ENCODE results near the gene ZEB1. TPM values are rescaled to one million over a fixed set of nuclear protein-coding genes. Genes with fewer than 3 reads are reported as not detected.
A peak's percentile ranks its signal among the peaks of the same experiment; 100 is the strongest.

Gene ZEB1
- total and polyA plus RNA-seq, 2 of the 4 experiments (the other 2 are of a cell fraction), result 23.7 to 108 TPM

GRCh38 chr10:31278279-31278941 is 40.6 kb upstream of the ZEB1 start:
- intact Hi-C loops (cut with micrococcal nuclease) (no loop called here), dilution Hi-C loops (cut with HindIII; ENCODE audit: low sequenced_read_pairs, unreplicated experiment) (no loop called here), in situ Hi-C loops (cut with MboI; ENCODE audit: low sequenced_read_pairs) (no loop called here)
- Histone ChIP-seq H4K8ac (ENCODE audit: low read depth in 2 of 2, low read length in 2 of 2) (no peak overlapping the region; a peak in 1 of 4 replicates), H2BK120ac (ENCODE audit: low read depth, low read length) (peak overlapping the region; percentile 26; the same call in 1 of the 2 replicates), H3K27ac (ENCODE audit: insufficient read depth, low read length) (no peak overlapping the region), H2AK9ac (replicated peaks; ENCODE audit: low read depth, low read length, poor library complexity) (no peak overlapping the region), H2AFZ (replicated peaks; ENCODE audit: low read length, poor library complexity) (no peak overlapping the region), H2BK15ac (ENCODE audit: low read depth, low read length) (no peak overlapping the region), H3K4me1 (ENCODE audit: control insufficient read depth, insufficient read depth, low read length) (no peaks in the 10 kb centered on the region), H3K9me3 (ENCODE audit: control insufficient read depth, insufficient read depth, low read length) (no peaks in the 10 kb centered on the region), H3K14ac (replicated peaks; ENCODE audit: low read depth, low read length) (no peak overlapping the region), H3K36me3 (ENCODE audit: control insufficient read depth, insufficient read depth, low read length) (no peaks in the 10 kb centered on the region), H3K56ac (ENCODE audit: extremely low read depth, insufficient read depth, low read length) (no peak overlapping the region), H3K23ac (ENCODE audit: low read depth, low read length) (no peak overlapping the region), H3K4me3 (ENCODE audit: insufficient read depth, low read depth, low read length) (no peak overlapping the region), H3K4me2 (ENCODE audit: low read depth, low read length) (no peak overlapping the region), H2BK5ac (ENCODE audit: low read depth, low read length, poor library complexity, severe bottlenecking) (peak overlapping the region; percentile 41), H4K5ac (ENCODE audit: low read depth, low read length) (peak overlapping the region; percentile 82; the same call in 1 of the 2 replicates), H2BK20ac (ENCODE audit: low read depth, low read length) (no peak overlapping the region), H3K4ac (ENCODE audit: low read depth, low read length) (no peak overlapping the region), H3K79me1 (ENCODE audit: low read depth in 1 of 2, low read length in 2 of 2) (no peaks in the 10 kb centered on the region), H3K18ac (ENCODE audit: low read depth, low read length) (peak overlapping the region; percentile 67), H3K9me1 (ENCODE audit: insufficient read depth, low read length) (no peaks in the 10 kb centered on the region), H3K9ac (ENCODE audit: low read depth, low read length) (no peak overlapping the region), H4K20me1 (ENCODE audit: insufficient read depth, low read length) (no peaks in the 10 kb centered on the region), H2AK5ac (ENCODE audit: low read depth, low read length) (no peak overlapping the region), H3K27me3 (ENCODE audit: control insufficient read depth, insufficient read depth, low read length) (no peaks in the 10 kb centered on the region), H4K91ac (ENCODE audit: insufficient read depth, low read depth, low read length) (no peak overlapping the region)
- ChIA-PET CTCF (interaction anchor here (0.6 kb wide), 1 partner anchor 50 kb away, joined by 3 read pairs; no protein-coding TSS in a partner anchor), POLR2A (ENCODE audit: unreplicated experiment) (no interaction called here)
- TF ChIP-seq SMC3 (IDR thresholded peaks at IDR 0.05; ENCODE audit: low read depth, low read length) (no peak), NFE2L2 (IDR thresholded peaks at IDR 0.05; ENCODE audit: low read depth, low read length) (peak; percentile 84), RAD21 (IDR thresholded peaks at IDR 0.05; ENCODE audit: low read length) (no peak), MAZ (IDR thresholded peaks at IDR 0.05; ENCODE audit: borderline replicate concordance, low read depth, low read length) (no peak), RCOR1 (IDR thresholded peaks at IDR 0.05; ENCODE audit: insufficient replicate concordance, low read length) (no peak), MAFK (IDR thresholded peaks at IDR 0.05; ENCODE audit: low read depth, low read length) (peak; percentile 84), CEBPB (IDR thresholded peaks at IDR 0.05; ENCODE audit: low read depth, low read length) (no peak)
- TF ChIP-seq, protein P1, sequence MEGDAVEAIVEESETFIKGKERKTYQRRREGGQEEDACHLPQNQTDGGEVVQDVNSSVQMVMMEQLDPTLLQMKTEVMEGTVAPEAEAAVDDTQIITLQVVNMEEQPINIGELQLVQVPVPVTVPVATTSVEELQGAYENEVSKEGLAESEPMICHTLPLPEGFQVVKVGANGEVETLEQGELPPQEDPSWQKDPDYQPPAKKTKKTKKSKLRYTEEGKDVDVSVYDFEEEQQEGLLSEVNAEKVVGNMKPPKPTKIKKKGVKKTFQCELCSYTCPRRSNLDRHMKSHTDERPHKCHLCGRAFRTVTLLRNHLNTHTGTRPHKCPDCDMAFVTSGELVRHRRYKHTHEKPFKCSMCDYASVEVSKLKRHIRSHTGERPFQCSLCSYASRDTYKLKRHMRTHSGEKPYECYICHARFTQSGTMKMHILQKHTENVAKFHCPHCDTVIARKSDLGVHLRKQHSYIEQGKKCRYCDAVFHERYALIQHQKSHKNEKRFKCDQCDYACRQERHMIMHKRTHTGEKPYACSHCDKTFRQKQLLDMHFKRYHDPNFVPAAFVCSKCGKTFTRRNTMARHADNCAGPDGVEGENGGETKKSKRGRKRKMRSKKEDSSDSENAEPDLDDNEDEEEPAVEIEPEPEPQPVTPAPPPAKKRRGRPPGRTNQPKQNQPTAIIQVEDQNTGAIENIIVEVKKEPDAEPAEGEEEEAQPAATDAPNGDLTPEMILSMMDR (conservative IDR thresholded peaks at IDR 0.05; ENCODE audit: low read depth, low read length), result no peak
- no CpG with 5 or more reads among the region's 3 CpGs for WGBS, 2 experiments (ENCODE audit: extremely low coverage in 2 of 2, insufficient read length in 1 of 2)
- ATAC-seq (ENCODE audit: low read depth) (peak; percentile 46), DNase-seq (peak; percentile 42)
- BruUV-seq (replicated peaks), result no TSS peak
